WTC11 (cell line): ENCODE data around the gene ZFP69. TPM values are rescaled to one million over a fixed set of nuclear protein-coding genes. Genes with fewer than 3 reads are reported as not detected.

Experiments
- ATAC-seq: fragments of 200-7000 bp; cut with Tn5 transposase; 2 replicates; pipeline ENCODE4 v1.10.0; 2021; ENCODE audit warnings: mild to moderate bottlenecking, moderate library complexity
- CTCF ChIA-PET: fragments of 300-600 bp; sonication (Branson Sonifier 250); formaldehyde crosslinking; loops from one replicate; lab custom pipeline; 2021; ENCODE audit warnings: antibody characterized with exemption; lab: Charles Lee
- POLR2A ChIA-PET: fragments of 350-600 bp; sonication (Branson Sonifier 250); formaldehyde crosslinking; loops from one replicate; lab custom pipeline; 2021; ENCODE audit warnings: antibody characterized with exemption; lab: Charles Lee
- DNase-seq: peaks from one replicate; pipeline ENCODE4 v3.0.0; 2021; ENCODE audit warnings: low spot score
- H3K27ac Mint-ChIP-seq: 2 replicates; pipeline ENCODE4 v1.8.0; 2021; ENCODE audit warnings: mixed read lengths
- H3K27me3 Mint-ChIP-seq: 2 replicates; pipeline ENCODE4 v1.8.0; 2021; ENCODE audit warnings: low read depth, mild to moderate bottlenecking, moderate library complexity, mixed read lengths
- H3K36me3 Mint-ChIP-seq: 2 replicates; pipeline ENCODE4 v1.8.0; 2021; ENCODE audit warnings: mixed read lengths
- H3K4me1 Mint-ChIP-seq: 2 replicates; pipeline ENCODE4 v1.8.0; 2022; ENCODE audit warnings: mixed read lengths
- H3K4me3 Mint-ChIP-seq: 2 replicates; pipeline ENCODE4 v1.8.0; 2021; ENCODE audit warnings: mild to moderate bottlenecking, moderate library complexity, mixed read lengths
- H3K9me3 Mint-ChIP-seq: 2 replicates; pipeline ENCODE4 v1.8.0; 2021; ENCODE audit warnings: mixed read lengths
- ATF1 ChIP-seq: sonication (generic); formaldehyde crosslinking; IDR thresholded peaks from 2 replicates; pipeline ENCODE4 v1.8.1; 2023; ENCODE audit warnings: mild to moderate bottlenecking, moderate library complexity, missing genetic modification reagents
- EMX1 ChIP-seq: fragments of 250-450 bp; sonication (Bioruptor Pico); IDR thresholded peaks from 2 replicates; pipeline ENCODE4 v1.8.0; 2021; ENCODE audit warnings: mild to moderate bottlenecking
- ETV6 ChIP-seq: sonication (generic); formaldehyde crosslinking; IDR thresholded peaks from 2 replicates; pipeline ENCODE4 v1.8.1; 2022; ENCODE audit warnings: mild to moderate bottlenecking, missing genetic modification reagents
- FOXJ3 ChIP-seq: sonication (generic); formaldehyde crosslinking; IDR thresholded peaks from 2 replicates; pipeline ENCODE4 v1.9.0; 2021; ENCODE audit warnings: missing genetic modification reagents, mild to moderate bottlenecking, borderline replicate concordance
- GABPB1 ChIP-seq: sonication (generic); formaldehyde crosslinking; IDR thresholded peaks from 2 replicates; pipeline ENCODE4 v1.8.1; 2023; ENCODE audit warnings: mild to moderate bottlenecking, missing genetic modification reagents
- KAT7 ChIP-seq: sonication (generic); formaldehyde crosslinking; IDR thresholded peaks from 2 replicates; pipeline ENCODE4 v1.8.1; 2023; ENCODE audit warnings: missing genetic modification reagents, mild to moderate bottlenecking, borderline replicate concordance
- MXD4 ChIP-seq: fragments of 250-450 bp; sonication (Bioruptor Pico); IDR thresholded peaks from 2 replicates; pipeline ENCODE4 v1.8.0; 2021; ENCODE audit warnings: mild to moderate bottlenecking, moderate library complexity, borderline replicate concordance
- MYBL2 ChIP-seq: sonication (generic); formaldehyde crosslinking; IDR thresholded peaks from 2 replicates; pipeline ENCODE4 v1.8.1; 2023; ENCODE audit warnings: mild to moderate bottlenecking, moderate library complexity, missing genetic modification reagents
- NFATC4 ChIP-seq: fragments of 250-450 bp; sonication (Bioruptor Pico); IDR thresholded peaks from 2 replicates; pipeline ENCODE4 v1.9.0; 2021; ENCODE audit warnings: mild to moderate bottlenecking
- SMAD3 ChIP-seq: sonication (generic); formaldehyde crosslinking; IDR thresholded peaks from 2 replicates; pipeline ENCODE4 v1.8.0; 2022; ENCODE audit warnings: missing genetic modification reagents, mild to moderate bottlenecking, borderline replicate concordance
- TEAD1 ChIP-seq: sonication (generic); formaldehyde crosslinking; IDR thresholded peaks from 2 replicates; pipeline ENCODE4 v1.8.0; 2022; ENCODE audit warnings: mild to moderate bottlenecking, missing genetic modification reagents
- ZNF232 ChIP-seq: sonication (generic); formaldehyde crosslinking; IDR thresholded peaks from 2 replicates; pipeline ENCODE4 v1.8.0; 2022; ENCODE audit warnings: mild to moderate bottlenecking, missing genetic modification reagents
- total RNA-seq: library from RNA; stranded (reverse); gene quantifications from 3 replicates; pipeline ENCODE4 v1.2.3, GENCODE V29; 2021
- TF ChIP-seq, protein P1 (sequence below): sonication (generic); formaldehyde crosslinking; conservative IDR thresholded peaks from 2 replicates; pipeline ENCODE4 v1.8.1; 2023; ENCODE audit warnings: mild to moderate bottlenecking, low read depth, missing genetic modification reagents, moderate library complexity
- TF ChIP-seq, protein P2 (sequence below): fragments of 250-450 bp; sonication (Bioruptor Pico); IDR thresholded peaks from 2 replicates; pipeline ENCODE4 v2.1.2; 2022; ENCODE audit warnings: mild to moderate bottlenecking, moderate library complexity
- TF ChIP-seq, protein P3 (sequence below): sonication (generic); formaldehyde crosslinking; IDR thresholded peaks from 2 replicates; pipeline ENCODE4 v1.8.0; 2022; ENCODE audit warnings: mild to moderate bottlenecking, missing genetic modification reagents
- TF ChIP-seq, protein P4 (sequence below): sonication (generic); formaldehyde crosslinking; conservative IDR thresholded peaks from 2 replicates; pipeline ENCODE4 v1.8.1; 2022; ENCODE audit warnings: mild to moderate bottlenecking, missing genetic modification reagents
- TF ChIP-seq, protein P5 (sequence below): sonication (generic); formaldehyde crosslinking; IDR thresholded peaks from 2 replicates; pipeline ENCODE4 v1.8.0; 2023; ENCODE audit warnings: mild to moderate bottlenecking, missing genetic modification reagents
- TF ChIP-seq, protein P6 (sequence below): sonication (generic); formaldehyde crosslinking; IDR thresholded peaks from 2 replicates; pipeline ENCODE4 v1.8.0; 2022; ENCODE audit warnings: mild to moderate bottlenecking, missing genetic modification reagents
- TF ChIP-seq, protein P7 (sequence below): fragments of 250-450 bp; sonication (Bioruptor Pico); IDR thresholded peaks from 2 replicates; pipeline ENCODE4 v1.9.0; 2021; ENCODE audit warnings: moderate library complexity, mild to moderate bottlenecking, inconsistent platforms, borderline replicate concordance
- TF ChIP-seq, protein P8 (sequence below): sonication (generic); formaldehyde crosslinking; IDR thresholded peaks from 2 replicates; pipeline ENCODE4 v1.8.1; 2022; ENCODE audit warnings: low read depth, mild to moderate bottlenecking, moderate library complexity, missing genetic modification reagents, borderline replicate concordance

The ZFP69 gene
- total RNA-seq, 1 experiment from 2014 or later = 3.2 TPM

DNA sequence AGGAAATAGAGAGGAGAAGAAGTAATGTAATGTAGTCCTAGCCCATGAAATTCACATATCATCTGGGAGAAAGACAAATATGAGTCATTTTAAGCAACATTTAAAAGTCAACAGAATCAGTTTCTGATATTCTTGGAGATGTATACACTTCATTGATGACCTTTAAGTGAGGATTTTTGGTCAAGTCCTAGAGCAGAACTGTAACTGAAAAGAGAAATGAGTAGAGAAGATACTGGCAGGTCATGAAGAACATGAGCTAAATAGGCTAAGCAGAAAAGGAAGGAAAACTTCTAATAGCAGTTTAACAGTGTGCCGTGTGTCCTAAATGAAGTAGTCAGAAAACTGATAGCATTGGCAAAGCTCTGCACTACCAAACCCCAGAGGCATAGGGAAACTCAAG lies 22.2 kb upstream of the ZFP69 start:
- TF ChIP-seq FOXJ3 (CRISPR knock-in tag) (no peak), EMX1 (CRISPR knock-in tag) (no peak), MYBL2 (CRISPR knock-in tag) (no peak), SMAD3 (CRISPR knock-in tag) (no peak), NFATC4 (no peak), ATF1 (CRISPR knock-in tag) (no peak), ZNF232 (CRISPR knock-in tag) (no peak), KAT7 (CRISPR knock-in tag) (no peak), TEAD1 (CRISPR knock-in tag) (no peak), ETV6 (no peak), GABPB1 (no peak), MXD4 (CRISPR knock-in tag) (no peak)
- TF ChIP-seq, protein P1, sequence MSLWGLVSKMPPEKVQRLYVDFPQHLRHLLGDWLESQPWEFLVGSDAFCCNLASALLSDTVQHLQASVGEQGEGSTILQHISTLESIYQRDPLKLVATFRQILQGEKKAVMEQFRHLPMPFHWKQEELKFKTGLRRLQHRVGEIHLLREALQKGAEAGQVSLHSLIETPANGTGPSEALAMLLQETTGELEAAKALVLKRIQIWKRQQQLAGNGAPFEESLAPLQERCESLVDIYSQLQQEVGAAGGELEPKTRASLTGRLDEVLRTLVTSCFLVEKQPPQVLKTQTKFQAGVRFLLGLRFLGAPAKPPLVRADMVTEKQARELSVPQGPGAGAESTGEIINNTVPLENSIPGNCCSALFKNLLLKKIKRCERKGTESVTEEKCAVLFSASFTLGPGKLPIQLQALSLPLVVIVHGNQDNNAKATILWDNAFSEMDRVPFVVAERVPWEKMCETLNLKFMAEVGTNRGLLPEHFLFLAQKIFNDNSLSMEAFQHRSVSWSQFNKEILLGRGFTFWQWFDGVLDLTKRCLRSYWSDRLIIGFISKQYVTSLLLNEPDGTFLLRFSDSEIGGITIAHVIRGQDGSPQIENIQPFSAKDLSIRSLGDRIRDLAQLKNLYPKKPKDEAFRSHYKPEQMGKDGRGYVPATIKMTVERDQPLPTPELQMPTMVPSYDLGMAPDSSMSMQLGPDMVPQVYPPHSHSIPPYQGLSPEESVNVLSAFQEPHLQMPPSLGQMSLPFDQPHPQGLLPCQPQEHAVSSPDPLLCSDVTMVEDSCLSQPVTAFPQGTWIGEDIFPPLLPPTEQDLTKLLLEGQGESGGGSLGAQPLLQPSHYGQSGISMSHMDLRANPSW = no peak
- TF ChIP-seq, protein P2, sequence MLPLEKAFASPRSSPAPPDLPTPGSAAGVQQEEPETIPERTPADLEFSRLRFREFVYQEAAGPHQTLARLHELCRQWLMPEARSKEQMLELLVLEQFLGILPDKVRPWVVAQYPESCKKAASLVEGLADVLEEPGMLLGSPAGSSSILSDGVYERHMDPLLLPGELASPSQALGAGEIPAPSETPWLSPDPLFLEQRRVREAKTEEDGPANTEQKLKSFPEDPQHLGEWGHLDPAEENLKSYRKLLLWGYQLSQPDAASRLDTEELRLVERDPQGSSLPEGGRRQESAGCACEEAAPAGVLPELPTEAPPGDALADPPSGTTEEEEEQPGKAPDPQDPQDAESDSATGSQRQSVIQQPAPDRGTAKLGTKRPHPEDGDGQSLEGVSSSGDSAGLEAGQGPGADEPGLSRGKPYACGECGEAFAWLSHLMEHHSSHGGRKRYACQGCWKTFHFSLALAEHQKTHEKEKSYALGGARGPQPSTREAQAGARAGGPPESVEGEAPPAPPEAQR (CRISPR knock-in tag) = no peak
- TF ChIP-seq, protein P3, sequence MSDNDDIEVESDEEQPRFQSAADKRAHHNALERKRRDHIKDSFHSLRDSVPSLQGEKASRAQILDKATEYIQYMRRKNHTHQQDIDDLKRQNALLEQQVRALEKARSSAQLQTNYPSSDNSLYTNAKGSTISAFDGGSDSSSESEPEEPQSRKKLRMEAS (CRISPR knock-in tag) = no peak
- TF ChIP-seq, protein P4, sequence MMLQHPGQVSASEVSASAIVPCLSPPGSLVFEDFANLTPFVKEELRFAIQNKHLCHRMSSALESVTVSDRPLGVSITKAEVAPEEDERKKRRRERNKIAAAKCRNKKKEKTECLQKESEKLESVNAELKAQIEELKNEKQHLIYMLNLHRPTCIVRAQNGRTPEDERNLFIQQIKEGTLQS = no peak
- TF ChIP-seq, protein P5, sequence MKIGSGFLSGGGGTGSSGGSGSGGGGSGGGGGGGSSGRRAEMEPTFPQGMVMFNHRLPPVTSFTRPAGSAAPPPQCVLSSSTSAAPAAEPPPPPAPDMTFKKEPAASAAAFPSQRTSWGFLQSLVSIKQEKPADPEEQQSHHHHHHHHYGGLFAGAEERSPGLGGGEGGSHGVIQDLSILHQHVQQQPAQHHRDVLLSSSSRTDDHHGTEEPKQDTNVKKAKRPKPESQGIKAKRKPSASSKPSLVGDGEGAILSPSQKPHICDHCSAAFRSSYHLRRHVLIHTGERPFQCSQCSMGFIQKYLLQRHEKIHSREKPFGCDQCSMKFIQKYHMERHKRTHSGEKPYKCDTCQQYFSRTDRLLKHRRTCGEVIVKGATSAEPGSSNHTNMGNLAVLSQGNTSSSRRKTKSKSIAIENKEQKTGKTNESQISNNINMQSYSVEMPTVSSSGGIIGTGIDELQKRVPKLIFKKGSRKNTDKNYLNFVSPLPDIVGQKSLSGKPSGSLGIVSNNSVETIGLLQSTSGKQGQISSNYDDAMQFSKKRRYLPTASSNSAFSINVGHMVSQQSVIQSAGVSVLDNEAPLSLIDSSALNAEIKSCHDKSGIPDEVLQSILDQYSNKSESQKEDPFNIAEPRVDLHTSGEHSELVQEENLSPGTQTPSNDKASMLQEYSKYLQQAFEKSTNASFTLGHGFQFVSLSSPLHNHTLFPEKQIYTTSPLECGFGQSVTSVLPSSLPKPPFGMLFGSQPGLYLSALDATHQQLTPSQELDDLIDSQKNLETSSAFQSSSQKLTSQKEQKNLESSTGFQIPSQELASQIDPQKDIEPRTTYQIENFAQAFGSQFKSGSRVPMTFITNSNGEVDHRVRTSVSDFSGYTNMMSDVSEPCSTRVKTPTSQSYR (CRISPR knock-in tag) = no peak
- TF ChIP-seq, protein P6, sequence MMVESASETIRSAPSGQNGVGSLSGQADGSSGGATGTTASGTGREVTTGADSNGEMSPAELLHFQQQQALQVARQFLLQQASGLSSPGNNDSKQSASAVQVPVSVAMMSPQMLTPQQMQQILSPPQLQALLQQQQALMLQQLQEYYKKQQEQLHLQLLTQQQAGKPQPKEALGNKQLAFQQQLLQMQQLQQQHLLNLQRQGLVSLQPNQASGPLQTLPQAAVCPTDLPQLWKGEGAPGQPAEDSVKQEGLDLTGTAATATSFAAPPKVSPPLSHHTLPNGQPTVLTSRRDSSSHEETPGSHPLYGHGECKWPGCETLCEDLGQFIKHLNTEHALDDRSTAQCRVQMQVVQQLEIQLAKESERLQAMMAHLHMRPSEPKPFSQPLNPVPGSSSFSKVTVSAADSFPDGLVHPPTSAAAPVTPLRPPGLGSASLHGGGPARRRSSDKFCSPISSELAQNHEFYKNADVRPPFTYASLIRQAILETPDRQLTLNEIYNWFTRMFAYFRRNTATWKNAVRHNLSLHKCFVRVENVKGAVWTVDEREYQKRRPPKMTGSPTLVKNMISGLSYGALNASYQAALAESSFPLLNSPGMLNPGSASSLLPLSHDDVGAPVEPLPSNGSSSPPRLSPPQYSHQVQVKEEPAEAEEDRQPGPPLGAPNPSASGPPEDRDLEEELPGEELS = no peak
- TF ChIP-seq, protein P7, sequence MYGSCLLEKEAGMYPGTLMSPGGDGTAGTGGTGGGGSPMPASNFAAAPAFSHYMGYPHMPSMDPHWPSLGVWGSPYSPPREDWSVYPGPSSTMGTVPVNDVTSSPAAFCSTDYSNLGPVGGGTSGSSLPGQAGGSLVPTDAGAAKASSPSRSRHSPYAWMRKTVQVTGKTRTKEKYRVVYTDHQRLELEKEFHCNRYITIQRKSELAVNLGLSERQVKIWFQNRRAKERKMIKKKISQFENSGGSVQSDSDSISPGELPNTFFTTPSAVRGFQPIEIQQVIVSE (CRISPR knock-in tag) = no peak
- TF ChIP-seq, protein P8, sequence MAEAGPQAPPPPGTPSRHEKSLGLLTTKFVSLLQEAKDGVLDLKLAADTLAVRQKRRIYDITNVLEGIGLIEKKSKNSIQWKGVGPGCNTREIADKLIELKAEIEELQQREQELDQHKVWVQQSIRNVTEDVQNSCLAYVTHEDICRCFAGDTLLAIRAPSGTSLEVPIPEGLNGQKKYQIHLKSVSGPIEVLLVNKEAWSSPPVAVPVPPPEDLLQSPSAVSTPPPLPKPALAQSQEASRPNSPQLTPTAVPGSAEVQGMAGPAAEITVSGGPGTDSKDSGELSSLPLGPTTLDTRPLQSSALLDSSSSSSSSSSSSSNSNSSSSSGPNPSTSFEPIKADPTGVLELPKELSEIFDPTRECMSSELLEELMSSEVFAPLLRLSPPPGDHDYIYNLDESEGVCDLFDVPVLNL (CRISPR knock-in tag) = no peak
- H3K36me3 Mint-ChIP-seq = peaks cover 66% of the 10 kb centered on the region
- POLR2A ChIA-PET = no interaction called here
- H3K27me3 Mint-ChIP-seq = no peaks in the 10 kb centered on the region
- ATAC-seq (no peak), DNase-seq (no peak)
- H3K4me3 Mint-ChIP-seq = no peak overlapping the region
- peaks cover 16% of the 10 kb centered on the region for H3K4me1 Mint-ChIP-seq
- H3K9me3 Mint-ChIP-seq = peaks cover 66% of the 10 kb centered on the region
- CTCF ChIA-PET = no interaction called here
- no peak overlapping the region for H3K27ac Mint-ChIP-seq
